Midbrain (tissue), 1 donor: Measurements from ENCODE around the gene MTCL1.

Experiments
- DNase-seq: peaks from one replicate; lab custom pipeline; 2025; lab: John Stamatoyannopoulos, UW

Gene MTCL1

DNA sequence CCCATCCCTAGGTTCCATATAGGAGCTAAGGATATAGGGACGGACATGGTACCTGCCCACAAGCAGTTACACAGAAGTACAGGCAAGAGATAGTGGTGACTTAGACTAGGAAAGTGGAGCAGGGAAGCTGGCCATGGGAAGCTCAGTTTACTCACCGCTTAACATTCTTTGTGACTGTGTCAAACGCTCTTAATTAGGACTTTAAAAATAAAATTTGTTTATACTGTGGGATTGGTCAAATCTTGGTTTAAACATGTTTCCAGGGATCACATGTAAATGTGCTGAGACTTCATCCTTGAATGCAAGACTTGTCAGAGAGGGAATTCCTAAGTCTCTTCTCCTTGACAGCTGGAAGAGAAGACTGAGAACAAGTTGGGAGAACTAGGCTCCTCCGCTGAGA is 107.3 kb downstream of the MTCL1 start:
- DNase-seq: no peak

DNA sequence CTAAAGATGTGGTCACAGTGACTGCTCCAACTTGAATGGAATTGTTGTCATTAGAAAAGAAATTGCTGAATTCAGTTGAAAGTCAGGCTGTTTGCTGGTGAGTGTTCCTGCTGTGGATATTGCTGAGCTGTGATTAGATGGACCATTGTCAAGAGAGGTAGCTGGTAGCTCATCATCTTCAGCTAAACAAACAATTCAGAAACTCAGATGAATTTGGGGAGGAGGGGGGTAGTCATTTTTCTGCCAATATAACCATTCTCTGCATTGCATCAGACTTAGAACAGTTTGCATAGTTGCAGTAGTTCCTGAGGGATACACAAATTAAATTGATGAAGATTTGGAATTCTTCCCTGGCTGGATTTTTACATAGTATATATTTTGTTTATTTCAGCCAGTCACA is 108.3 kb downstream of the MTCL1 start:
- no peak for DNase-seq

DNA sequence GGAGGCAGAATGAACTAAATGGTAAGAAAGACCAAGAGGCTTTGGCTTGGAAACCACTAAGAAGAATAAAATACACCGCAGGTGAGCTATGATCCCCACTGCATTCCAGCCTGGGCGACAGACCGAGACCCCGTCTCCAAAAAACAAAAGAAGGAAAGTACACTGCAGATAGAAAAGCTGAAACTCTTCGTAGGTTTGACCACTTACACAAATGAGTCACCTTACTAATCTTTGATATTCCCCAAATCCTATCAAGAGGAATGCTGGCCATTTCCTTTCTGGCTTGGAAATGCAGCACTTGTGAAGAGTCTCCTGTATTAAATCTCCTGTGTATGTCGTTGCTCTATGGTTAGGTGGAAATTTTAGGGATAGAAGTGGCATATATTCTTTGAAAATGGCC is 108.8 kb downstream of the MTCL1 start:
- DNase-seq: no peak

DNA sequence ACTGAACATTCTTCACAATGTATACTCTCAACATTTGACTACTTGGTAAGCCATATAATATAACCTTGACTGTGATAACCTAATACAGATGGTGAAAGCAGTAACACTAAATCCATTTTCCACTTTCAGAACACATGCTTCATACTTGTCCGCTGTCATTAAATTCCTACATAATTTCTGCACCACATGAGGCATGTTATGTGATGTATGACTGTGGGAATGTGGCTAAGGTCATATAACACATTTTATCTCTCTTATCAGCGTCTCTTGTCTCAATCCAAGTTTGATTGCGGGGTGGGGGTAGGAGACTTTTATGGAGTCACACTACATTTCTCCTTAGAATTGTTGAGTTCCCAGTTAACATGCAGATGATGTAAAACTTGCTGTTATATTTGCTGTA is 110.9 kb downstream of the MTCL1 start:
- DNase-seq: no peak

DNA sequence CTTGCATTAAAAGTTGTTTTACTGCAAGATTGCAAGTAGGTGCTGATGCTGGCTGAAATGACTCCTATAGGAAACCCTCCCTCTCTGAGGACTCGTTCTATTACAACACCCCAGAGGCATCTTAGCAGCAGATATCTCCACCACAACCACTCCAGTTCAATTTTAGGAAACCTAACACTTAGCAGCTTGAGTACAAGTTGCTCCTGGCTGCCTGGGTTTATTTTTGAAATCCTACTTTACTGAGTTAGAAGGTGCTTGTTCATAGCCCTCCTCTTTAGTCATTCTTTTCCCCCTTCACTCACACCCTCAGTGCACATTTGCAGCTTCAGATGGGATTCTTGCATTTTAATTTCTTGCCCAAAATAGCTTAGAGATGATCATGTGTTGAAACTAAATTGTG is 111.5 kb downstream of the MTCL1 start:
- no peak for DNase-seq

DNA sequence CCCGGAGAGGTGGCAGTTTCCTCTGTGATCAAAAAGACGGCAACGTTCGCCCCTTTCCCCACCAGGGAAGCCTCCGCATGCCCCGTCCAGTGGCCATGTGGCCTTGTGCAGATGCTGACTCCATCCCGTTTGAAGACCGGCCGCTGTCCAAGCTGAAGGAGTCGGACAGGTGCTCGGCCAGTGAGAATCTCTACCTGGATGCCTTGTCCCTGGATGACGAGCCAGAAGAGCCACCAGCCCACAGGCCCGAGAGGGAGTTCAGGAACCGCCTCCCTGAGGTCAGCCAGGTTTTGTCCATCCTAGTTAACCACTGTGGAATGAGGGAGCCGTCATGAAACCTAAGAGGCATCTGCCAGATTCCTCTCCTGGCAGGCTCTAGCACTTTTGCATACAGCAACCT is 113.6 kb downstream of the MTCL1 start:
- no peak for DNase-seq

DNA sequence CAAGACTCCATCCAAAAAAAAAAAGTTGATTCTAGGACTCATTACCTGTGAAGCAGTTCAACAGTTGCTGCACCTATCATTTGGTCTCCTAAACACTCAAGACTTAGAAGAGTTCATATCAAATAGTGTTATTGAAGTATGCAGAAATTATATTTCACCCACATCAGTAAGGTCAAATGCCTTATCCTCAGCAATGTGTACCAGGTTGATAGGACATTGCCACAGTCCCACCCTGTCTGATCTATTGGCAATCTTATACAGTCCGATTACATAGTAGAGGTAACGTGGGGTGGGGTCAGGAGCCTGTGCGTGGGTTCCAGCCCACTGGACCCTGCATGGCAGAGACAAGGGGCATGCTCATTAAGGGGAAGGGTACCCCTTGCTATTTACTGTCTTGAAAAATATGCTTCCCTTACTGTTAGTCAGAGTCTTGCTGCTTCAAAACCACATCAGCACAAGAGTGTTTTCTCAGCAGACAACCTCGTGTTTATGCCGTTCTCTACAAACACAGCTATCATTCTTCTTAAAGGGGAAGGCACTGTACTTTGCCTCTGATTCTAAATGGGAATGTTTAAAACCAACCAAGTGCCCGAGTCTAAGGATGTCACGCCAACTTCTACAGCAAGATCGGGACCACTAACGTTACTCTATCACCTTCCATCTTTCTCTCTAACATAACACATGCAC is 115.2 kb downstream of the MTCL1 start:
- no peak for DNase-seq

DNA sequence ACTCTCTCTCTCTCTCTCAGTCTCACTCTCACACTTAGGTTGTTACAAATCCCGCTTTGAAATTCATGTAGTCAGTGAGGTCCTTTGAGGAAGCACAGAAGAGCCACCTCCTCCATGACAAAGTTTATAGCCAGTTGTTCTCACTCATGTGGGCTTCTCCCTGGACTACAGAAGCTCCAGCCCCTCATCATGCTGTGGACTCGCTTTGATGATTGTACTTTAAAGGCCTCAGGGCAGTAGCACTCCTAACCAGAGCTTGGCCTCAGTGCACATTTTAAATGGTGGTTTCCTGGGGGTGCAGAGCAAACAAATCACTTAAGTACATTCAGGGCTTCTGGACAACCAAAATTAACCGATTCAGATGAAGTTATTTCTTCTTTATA is 115.7 kb downstream of the MTCL1 start:
- DNase-seq: no peak

DNA sequence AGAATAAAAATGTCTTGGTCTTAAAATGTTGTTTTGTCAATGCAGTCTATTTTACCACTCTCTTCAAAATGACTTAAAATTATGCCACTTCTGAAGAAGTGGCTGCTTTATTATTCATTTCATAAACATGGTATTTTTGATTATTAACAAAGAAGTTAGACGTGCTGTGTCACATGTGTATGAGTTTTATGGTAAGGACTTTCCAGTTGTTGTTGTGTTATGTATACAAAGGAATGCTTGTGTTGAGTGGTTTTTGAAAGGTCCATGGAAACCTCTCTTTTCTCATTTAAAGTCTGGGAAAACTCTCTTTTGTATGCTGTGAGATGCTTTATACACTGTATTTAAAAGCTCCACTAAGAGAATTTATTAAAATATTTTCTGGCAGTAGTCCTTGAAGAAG is 116.2 kb downstream of the MTCL1 start:
- no peak for DNase-seq

DNA sequence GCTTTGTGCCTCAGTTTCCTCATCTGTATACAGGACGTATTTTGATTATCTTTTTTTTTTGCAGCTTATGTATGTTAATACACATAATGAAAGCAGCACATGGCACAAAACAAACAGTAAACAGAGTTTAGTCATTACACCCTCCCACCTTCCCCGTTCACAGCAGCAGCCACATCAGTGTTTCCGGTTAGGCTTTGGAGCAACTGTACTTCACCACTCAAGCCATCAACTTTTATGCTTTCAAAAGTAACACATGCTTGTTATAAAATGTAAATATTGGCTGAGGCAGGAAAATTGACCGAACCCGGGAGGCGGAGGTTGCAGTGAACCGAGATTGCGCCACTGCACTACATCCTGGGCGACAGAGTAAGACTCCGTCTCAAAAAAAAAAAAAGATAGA is 117.3 kb downstream of the MTCL1 start:
- DNase-seq: no peak

DNA sequence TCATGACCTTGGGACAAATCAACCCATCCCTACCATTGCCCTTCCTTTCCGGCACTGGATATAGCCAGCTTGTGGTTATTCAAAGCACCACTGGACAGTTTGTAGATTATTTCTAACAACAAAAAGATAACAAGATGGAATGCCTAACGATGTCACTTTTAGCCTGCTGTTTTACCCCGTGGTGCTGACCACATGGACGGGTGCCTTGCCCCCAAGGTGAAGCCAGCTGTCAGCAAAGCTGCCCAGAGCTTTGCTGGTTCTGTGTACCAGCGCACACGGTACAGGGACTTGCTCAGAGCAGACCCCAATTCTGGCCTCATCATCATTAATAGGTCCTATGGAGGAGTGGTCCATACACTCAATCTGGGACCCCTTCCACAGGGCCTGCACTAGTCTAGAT is 118.2 kb downstream of the MTCL1 start:
- DNase-seq: no peak

DNA sequence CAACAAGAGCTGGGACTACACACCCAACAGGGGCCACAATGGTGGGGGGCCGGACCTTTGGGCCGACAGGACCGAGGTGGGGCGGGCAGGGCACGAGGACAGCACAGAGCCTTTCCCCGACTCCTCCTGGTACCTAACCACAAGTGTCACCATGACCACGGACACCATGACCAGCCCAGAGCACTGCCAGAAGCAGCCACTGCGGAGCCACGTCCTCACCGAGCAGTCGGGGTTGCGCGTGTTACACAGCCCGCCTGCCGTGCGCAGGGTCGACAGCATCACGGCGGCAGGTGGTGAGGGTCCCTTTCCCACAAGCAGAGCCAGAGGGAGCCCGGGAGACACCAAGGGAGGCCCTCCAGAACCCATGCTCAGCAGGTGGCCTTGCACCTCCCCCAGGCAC is 119.5 kb downstream of the MTCL1 start:
- no peak for DNase-seq

DNA sequence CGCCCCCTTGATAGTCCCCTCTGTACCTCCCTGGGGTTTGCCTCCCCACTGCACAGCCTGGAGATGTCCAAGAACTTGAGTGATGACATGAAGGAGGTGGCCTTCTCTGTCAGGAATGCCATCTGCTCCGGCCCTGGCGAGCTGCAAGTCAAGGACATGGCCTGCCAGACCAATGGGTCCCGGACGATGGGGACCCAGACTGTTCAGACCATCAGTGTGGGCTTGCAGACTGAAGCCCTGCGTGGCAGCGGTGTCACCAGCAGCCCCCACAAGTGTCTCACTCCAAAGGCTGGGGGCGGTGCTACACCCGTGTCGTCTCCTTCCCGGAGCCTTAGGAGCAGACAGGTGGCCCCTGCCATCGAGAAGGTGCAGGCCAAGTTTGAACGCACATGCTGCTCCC is 119.9 kb downstream of the MTCL1 start:
- DNase-seq: no peak

DNA sequence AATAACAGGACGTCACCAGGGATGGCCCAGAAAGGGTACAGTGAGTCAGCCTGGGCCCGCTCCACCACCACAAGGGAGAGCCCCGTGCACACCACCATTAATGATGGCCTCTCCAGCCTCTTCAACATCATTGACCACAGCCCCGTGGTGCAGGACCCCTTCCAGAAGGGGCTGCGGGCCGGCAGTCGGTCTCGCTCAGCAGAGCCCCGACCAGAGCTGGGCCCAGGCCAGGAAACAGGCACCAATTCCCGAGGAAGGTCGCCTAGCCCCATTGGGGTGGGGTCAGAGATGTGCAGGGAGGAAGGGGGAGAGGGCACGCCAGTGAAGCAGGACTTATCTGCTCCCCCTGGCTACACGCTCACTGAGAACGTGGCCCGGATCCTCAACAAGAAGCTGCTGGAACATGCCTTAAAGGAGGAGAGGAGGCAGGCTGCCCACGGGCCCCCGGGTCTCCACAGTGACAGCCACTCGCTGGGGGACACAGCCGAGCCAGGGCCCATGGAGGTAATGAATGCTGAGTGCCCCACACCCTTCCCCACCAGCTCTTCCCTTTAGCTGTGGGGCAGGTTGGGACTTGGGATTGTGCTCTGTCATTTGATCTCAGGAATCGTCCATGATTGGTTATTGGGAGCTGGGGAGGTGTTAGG is 120.5 kb downstream of the MTCL1 start:
- DNase-seq: no peak

DNA sequence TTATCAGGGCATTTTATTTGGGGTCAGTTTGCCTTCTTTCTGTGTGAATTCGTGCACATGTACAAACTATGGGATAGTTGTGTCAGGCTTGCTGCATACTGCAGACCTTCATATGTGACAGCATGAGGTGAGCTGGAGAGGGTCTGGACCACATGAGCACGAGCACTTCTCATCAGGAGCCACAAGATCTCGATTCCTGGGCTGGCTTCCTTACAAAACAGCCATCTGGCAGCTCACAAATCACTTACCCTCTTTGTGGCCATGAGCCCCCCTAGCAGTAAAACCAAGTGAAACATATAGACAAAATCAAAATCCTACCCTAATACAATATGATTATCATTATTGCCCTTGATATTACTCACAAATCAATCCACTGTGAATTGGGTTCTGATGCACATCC is 121.2 kb downstream of the MTCL1 start:
- no peak for DNase-seq

DNA sequence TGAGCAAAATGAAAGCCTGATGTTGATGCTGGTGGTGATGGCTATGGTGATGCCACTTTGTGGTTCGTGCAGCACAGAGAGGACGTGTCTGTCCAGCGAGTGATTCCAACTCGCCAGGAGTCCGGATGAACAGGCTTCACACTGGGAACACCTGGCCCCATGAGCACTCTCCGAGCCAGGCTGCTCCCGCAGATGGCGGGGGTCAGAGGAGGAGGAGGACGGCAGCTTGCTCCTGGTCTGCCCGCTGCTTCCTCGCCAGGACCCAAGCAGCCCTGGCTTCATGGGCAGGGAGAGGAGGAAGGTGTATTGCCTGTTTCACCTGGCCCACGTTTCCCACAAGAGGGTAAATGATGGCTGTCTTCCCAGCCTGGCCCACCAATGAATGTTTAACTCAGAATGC is 121.6 kb downstream of the MTCL1 start:
- DNase-seq: no peak

DNA sequence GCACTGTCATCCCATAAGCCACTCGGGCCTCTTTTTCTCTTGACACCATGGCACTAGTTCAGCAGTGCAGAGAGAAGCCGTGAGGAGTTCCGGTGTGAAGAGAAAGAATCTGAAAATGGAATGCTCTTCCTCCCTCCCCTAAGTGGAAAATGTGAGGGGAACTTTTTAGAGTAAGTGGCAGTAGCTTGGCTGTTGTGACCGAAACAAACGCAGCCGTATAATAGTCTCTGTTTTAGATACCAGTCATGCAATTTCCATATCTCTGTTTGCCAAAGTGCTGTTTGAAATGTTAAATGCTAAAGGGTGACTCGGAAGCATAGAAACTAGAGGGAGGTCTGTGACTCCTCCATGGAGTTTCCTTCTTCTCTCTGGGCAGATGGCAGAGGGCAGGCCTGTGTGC is 122.9 kb downstream of the MTCL1 start:
- DNase-seq: no peak

DNA sequence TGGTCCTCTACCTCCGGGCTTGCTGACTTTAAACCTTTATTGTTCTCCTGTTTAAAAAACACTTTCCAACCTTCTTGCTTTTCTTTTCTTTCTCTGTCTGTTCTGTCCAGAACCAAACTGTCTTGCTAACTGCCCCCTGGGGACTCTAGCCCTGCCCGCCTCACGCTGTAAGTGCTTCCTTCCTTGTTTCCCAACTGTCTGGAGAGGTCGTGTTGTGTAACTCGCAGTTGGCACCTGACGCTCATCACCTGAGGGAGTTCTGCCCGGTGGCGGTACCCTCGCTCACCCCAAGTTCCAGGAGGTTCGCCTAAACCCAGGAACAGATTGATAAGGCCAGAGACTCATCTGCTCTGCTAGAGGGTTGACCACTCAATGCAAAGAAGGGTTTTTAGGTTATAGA is 123.4 kb downstream of the MTCL1 start:
- DNase-seq: no peak

DNA sequence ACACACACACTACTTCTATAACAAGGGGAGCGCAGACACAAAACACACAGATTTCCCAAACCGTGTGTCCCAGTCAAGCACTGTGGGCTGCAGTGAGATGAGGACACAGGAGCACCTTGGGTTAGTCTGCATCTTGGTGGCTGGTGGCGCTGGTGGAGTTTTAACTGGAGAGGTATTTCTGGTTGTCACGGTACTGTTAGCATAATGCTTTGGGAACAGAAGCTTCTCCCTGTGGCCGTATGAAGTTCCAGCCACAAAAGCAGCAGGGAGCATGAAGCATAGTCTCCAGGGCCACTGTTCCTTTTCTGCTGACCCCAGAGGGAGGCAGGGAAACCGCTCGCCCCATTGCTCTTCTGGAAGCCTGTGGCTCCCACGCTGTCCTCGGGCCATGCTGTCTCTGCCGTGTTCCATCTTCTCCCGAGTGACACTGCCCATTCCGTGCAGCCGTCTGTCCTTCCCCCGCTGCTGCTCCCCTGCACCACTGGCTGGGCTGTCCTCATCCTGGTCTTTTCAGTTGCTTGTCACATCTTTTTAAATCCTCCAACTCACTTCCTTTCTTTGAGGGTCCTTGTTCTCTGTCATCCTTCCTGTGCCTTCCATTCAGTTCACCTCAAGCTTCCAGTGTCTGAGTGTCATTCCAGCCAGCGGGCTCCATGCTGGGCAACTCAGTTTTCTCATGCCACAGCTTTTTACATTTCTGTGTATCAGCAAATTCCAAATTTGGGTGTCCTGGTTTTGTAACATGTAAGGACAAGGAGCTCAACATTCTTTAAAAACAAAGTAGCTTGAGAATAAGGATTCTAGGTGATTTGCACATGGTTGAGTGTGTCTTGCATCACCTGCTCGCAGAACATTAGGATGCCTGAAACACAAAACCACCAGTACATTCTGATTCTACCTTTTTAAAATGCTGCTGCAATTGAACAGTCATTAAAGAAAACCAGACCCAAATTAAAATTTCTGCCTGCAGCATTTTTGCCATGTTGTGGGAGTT is 125.0 kb downstream of the MTCL1 start:
- no peak for DNase-seq

DNA sequence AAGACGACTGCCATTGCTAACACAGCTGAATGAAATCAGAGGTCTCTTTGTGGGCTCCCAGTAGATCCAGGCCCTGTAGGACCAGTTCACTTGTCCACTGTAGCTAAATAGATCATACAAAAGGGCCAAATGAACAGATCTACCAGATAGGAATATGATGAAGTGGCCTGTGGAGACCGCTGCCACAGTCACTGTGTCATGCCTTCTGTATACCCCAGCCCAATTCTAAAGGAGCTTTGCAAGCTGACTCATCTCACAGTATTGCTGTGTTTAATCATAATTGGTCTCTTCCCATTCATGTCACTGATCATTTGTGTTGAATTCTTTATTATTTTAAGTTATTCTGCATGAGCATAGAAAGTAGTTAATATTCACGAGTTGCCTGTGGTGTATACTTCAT is 125.8 kb downstream of the MTCL1 start:
- no peak for DNase-seq

DNA sequence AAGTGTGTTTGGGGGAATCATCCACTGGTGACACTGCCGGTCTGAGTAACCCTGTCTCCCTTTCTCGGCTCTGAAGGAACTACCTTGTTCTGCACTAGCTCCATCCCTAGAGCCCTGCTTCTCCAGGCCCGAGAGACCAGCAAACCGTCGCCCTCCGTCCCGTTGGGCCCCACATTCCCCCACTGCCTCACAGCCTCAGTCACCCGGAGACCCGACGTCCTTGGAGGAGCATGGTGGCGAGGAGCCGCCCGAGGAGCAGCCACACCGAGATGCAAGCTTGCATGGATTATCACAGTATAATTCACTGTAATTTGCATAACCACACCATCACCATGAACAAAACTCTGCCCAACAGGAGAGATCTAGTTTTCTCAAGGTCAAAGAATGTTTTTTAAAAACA is 126.2 kb downstream of the MTCL1 start:
- DNase-seq: no peak

DNA sequence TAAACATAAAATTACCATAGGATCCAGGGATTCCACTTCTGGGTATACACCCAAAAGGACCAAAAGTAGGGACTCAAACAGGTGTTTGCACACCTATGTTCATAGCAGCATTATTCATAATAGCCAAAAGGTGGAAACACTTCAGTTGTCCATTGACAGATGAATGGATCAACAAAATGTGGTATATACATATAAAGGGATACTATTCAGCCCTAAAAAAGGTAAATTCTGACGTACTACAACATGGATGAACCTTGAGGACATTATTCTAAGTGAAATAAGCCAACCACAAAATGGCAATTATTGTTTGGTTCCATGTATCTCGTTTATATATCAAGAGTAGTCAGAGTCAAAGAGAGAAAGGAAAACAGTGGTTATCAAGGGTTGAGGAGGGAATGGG is 128.1 kb downstream of the MTCL1 start:
- DNase-seq: no peak

DNA sequence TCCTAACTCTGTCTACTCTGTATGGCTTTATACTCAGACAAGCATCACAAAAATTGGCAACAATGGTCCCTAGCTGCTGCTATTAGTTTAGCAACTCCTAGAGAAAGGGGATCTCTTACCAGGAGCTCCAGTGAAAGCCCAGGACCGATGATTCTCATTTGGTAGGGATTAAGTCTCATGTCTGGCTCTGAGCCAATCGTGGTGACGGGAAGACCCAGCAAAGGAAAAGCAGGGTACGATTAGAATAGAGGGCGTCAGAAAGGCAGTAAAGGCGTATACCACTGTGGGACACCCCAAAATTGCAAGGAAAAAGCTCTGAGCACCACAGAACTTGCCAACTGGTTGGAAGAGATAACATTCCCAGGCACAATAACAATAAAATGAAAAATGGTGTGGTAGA is 129.5 kb downstream of the MTCL1 start:
- DNase-seq: no peak
